Fibroblast of skin of abdomen (primary cell): Measurements from ENCODE around the gene CPSF7.

Experiments used
- DNase-seq: peaks from one replicate; pipeline ENCODE4 v3.0.0-alpha.2; 2013

The CPSF7 gene

GRCh38 chr11:61380884-61381283, 48.9 kb downstream of the CPSF7 start:
- DNase-seq: no peak

- peak; percentile 97 for DNase-seq
These were observed 51.0 kb downstream of the CPSF7 start for GRCh38 chr11:61378713-61379313.

GRCh38 chr11:61377461-61378160, 52.2 kb downstream of the CPSF7 start:
- DNase-seq: no peak

- DNase-seq: no peak
These were observed 54.0 kb downstream of the CPSF7 start for GRCh38 chr11:61375761-61376108.

- no peak for DNase-seq
These were observed 56.9 kb downstream of the CPSF7 start for GRCh38 chr11:61372659-61373420.

- no peak for DNase-seq
These were observed 59.3 kb downstream of the CPSF7 start for GRCh38 chr11:61370349-61371005.

- peak; percentile 34 for DNase-seq
These were observed 60.1 kb downstream of the CPSF7 start for GRCh38 chr11:61369372-61370348.

- DNase-seq: no peak
These were observed 61.1 kb downstream of the CPSF7 start for GRCh38 chr11:61368646-61369045.

GRCh38 chr11:61367406-61367805, 62.4 kb downstream of the CPSF7 start:
- DNase-seq: no peak

GRCh38 chr11:61364012-61364675, 65.6 kb downstream of the CPSF7 start:
- DNase-seq: no peak

- DNase-seq: peak; percentile 29
These were observed 67.3 kb downstream of the CPSF7 start for GRCh38 chr11:61362542-61362875.

- peak; percentile 93 for DNase-seq
These were observed 67.8 kb downstream of the CPSF7 start, which contains the start of the genes CYB561A3 and TMEM138 for GRCh38 chr11:61361741-61362541. Gene CYB561A3 (minus strand): TSS chr11:61361882. CDS start chr11:61356713, 5,169 bp downstream. Gene TMEM138 (plus strand): TSS chr11:61362374. CDS start chr11:61364391, 2,017 bp downstream.

GRCh38 chr11:61361237-61361740, 68.5 kb downstream of the CPSF7 start:
- DNase-seq: no peak

- DNase-seq: no peak
These were observed 70.3 kb downstream of the CPSF7 start for GRCh38 chr11:61359516-61359915.

GRCh38 chr11:61358566-61358965, 71.2 kb downstream of the CPSF7 start:
- DNase-seq: no peak

GRCh38 chr11:61357894-61358239, 71.9 kb downstream of the CPSF7 start:
- no peak for DNase-seq

- DNase-seq: no peak
These were observed 72.4 kb downstream of the CPSF7 start for GRCh38 chr11:61357233-61357893.

- no peak for DNase-seq
These were observed 73.1 kb downstream of the CPSF7 start for GRCh38 chr11:61356706-61357105.

GRCh38 chr11:61354208-61354607, 75.6 kb downstream of the CPSF7 start:
- DNase-seq: no peak
